ENCODE results near the gene NOS3. TPM values are rescaled to one million over a fixed set of nuclear protein-coding genes. Genes with fewer than 3 reads are reported as not detected.

Gene NOS3
- total and polyA plus RNA-seq, 9 of the 15 experiments (the other 6 are each of a cell fraction or from before 2014, with no cell fraction given), result 1.1 to 121 (median 23.6) TPM

DNA sequence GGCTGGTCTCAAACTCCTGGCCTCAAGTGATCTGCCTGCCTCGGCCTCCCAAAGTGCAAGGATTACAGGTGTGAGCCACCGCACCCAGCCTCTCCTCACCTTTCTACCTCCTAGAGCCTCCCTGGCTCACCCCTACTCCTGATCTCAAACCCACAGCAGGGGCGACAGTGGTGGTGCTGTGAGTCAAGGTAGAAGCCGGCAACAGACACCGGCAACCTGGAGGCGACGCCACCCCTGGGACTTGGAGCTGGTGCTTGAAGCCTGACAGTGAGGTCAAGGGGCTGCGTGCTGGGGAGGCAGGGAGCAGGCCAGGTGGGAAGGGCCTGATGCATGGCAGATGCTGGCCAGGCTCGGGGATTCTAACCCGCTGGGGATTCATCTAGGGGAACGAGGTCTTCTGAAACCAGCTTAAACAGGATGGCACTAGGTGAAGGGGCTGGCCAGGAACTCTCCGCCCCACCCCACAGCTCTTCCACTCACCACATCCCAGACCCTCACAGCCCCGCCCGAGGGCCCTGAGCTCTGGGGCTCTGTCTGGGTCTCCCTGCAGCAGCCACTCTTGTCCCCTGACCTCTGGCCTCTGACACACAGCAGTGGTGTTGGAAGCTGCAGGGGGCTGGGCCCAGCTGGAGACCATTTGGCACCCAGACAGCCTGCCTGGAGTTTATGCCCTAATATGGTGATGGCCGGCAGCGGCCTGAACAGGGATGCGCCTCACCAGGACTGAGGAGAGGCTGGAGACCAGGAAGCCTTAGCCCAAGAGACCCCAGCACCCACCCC lies 29.1 kb upstream of the NOS3 start (continued):
- TF ChIP-seq, protein P1, sequence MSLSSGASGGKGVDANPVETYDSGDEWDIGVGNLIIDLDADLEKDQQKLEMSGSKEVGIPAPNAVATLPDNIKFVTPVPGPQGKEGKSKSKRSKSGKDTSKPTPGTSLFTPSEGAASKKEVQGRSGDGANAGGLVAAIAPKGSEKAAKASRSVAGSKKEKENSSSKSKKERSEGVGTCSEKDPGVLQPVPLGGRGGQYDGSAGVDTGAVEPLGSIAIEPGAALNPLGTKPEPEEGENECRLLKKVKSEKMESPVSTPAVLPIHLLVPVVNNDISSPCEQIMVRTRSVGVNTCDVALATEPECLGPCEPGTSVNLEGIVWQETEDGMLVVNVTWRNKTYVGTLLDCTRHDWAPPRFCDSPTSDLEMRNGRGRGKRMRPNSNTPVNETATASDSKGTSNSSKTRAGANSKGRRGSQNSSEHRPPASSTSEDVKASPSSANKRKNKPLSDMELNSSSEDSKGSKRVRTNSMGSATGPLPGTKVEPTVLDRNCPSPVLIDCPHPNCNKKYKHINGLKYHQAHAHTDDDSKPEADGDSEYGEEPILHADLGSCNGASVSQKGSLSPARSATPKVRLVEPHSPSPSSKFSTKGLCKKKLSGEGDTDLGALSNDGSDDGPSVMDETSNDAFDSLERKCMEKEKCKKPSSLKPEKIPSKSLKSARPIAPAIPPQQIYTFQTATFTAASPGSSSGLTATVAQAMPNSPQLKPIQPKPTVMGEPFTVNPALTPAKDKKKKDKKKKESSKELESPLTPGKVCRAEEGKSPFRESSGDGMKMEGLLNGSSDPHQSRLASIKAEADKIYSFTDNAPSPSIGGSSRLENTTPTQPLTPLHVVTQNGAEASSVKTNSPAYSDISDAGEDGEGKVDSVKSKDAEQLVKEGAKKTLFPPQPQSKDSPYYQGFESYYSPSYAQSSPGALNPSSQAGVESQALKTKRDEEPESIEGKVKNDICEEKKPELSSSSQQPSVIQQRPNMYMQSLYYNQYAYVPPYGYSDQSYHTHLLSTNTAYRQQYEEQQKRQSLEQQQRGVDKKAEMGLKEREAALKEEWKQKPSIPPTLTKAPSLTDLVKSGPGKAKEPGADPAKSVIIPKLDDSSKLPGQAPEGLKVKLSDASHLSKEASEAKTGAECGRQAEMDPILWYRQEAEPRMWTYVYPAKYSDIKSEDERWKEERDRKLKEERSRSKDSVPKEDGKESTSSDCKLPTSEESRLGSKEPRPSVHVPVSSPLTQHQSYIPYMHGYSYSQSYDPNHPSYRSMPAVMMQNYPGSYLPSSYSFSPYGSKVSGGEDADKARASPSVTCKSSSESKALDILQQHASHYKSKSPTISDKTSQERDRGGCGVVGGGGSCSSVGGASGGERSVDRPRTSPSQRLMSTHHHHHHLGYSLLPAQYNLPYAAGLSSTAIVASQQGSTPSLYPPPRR (CRISPR knock-in tag; IDR thresholded peaks at IDR 0.05; ENCODE audit: borderline replicate concordance), result no peak
- TF ChIP-seq, protein P2, sequence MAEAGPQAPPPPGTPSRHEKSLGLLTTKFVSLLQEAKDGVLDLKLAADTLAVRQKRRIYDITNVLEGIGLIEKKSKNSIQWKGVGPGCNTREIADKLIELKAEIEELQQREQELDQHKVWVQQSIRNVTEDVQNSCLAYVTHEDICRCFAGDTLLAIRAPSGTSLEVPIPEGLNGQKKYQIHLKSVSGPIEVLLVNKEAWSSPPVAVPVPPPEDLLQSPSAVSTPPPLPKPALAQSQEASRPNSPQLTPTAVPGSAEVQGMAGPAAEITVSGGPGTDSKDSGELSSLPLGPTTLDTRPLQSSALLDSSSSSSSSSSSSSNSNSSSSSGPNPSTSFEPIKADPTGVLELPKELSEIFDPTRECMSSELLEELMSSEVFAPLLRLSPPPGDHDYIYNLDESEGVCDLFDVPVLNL (CRISPR knock-in tag; IDR thresholded peaks at IDR 0.05; ENCODE audit: low read depth), result peak; percentile 42; the same call in 1 of the 2 replicates
- TF ChIP-seq HSF4 (CRISPR knock-in tag; IDR thresholded peaks at IDR 0.05; ENCODE audit: borderline replicate concordance) (no peak), FOSL1 (tag; conservative IDR thresholded peaks at IDR 0.05) (peak; percentile 62; the same call in 1 of the 2 replicates), U2AF1 (optimal IDR thresholded peaks at IDR 0.05; ENCODE audit: low read depth, low read length) (no peak), ZBTB7A (IDR thresholded peaks at IDR 0.05; ENCODE audit: borderline replicate concordance, control insufficient read depth, low read depth, low read length) (peak; percentile 89), ZKSCAN1 (IDR thresholded peaks at IDR 0.05; ENCODE audit: low read depth, low read length) (0 out of 2 replicates have a peak, but pooled peaks have one; percentile 36), CBFA2T2 (conservative IDR thresholded peaks at IDR 0.05) (peak; percentile 36), ZNF165 (CRISPR knock-in tag; IDR thresholded peaks at IDR 0.05; ENCODE audit: borderline replicate concordance) (peak; percentile 80; the same call in 1 of the 2 replicates)
- TF ChIP-seq, protein P3, sequence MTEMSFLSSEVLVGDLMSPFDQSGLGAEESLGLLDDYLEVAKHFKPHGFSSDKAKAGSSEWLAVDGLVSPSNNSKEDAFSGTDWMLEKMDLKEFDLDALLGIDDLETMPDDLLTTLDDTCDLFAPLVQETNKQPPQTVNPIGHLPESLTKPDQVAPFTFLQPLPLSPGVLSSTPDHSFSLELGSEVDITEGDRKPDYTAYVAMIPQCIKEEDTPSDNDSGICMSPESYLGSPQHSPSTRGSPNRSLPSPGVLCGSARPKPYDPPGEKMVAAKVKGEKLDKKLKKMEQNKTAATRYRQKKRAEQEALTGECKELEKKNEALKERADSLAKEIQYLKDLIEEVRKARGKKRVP (CRISPR knock-in tag; IDR thresholded peaks at IDR 0.05), result no peak; the same call in 1 of the 2 replicates
- TF ChIP-seq, protein P4, sequence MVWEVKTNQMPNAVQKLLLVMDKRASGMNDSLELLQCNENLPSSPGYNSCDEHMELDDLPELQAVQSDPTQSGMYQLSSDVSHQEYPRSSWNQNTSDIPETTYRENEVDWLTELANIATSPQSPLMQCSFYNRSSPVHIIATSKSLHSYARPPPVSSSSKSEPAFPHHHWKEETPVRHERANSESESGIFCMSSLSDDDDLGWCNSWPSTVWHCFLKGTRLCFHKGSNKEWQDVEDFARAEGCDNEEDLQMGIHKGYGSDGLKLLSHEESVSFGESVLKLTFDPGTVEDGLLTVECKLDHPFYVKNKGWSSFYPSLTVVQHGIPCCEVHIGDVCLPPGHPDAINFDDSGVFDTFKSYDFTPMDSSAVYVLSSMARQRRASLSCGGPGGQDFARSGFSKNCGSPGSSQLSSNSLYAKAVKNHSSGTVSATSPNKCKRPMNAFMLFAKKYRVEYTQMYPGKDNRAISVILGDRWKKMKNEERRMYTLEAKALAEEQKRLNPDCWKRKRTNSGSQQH (CRISPR knock-in tag; IDR thresholded peaks at IDR 0.05), result peak; percentile 22; the same call in 1 of the 2 replicates

Measured in K562 (cell line).